Muscle layer of duodenum (tissue), 2 donors: ENCODE results near the gene EIF4G1.

Experiments
- H3K27ac ChIP-seq: one replicate; pipeline ENCODE4 v1.7.0; 2013; ENCODE audit warnings: mild to moderate bottlenecking, low read length
- H3K27me3 ChIP-seq: one replicate; pipeline ENCODE4 v1.7.0; 2013; ENCODE audit warnings: low read depth, mild to moderate bottlenecking, control low read depth, low read length
- H3K36me3 ChIP-seq, 2 donors: one replicate each; pipeline ENCODE4 v1.7.0; 2013; ENCODE audit warnings: low read length in 2 of 2, control low read depth in 1 of 2, mild to moderate bottlenecking in 1 of 2; ENCODE audit not compliant: insufficient read depth in 2 of 2, control insufficient read depth in 1 of 2
- H3K4me1 ChIP-seq, 2 donors: one replicate each; pipeline ENCODE4 v1.7.0; 2013; ENCODE audit warnings: low read length in 2 of 2, mild to moderate bottlenecking in 2 of 2, control low read depth in 1 of 2, moderate library complexity in 1 of 2; ENCODE audit not compliant: insufficient read depth in 2 of 2, control insufficient read depth in 1 of 2
- H3K4me3 ChIP-seq, 2 donors: one replicate each; pipeline ENCODE4 v1.7.0; 2013; ENCODE audit warnings: low read length in 2 of 2, low read depth in 1 of 2, mild to moderate bottlenecking in 1 of 2
- H3K9me3 ChIP-seq, 2 donors: one replicate each; pipeline ENCODE4 v1.7.0; 2013; ENCODE audit warnings: low read length in 2 of 2, control low read depth in 1 of 2, mild to moderate bottlenecking in 1 of 2; ENCODE audit not compliant: control insufficient read depth in 1 of 2
- donor health status: healthy.

EIF4G1 gene

GRCh38 chr3:184375747-184376461 lies 61.5 kb downstream of the EIF4G1 start:
- Histone ChIP-seq H3K9me3 (no peaks in the 10 kb centered on the region), H3K27me3 (peaks cover 16% of the 10 kb centered on the region), H3K4me1 (peaks cover 0 to 13% of the 10 kb centered on the region in 2 donors), H3K27ac (no peak overlapping the region), H3K36me3 (no peaks in the 10 kb centered on the region), H3K4me3 (no peak overlapping the region)

DNA sequence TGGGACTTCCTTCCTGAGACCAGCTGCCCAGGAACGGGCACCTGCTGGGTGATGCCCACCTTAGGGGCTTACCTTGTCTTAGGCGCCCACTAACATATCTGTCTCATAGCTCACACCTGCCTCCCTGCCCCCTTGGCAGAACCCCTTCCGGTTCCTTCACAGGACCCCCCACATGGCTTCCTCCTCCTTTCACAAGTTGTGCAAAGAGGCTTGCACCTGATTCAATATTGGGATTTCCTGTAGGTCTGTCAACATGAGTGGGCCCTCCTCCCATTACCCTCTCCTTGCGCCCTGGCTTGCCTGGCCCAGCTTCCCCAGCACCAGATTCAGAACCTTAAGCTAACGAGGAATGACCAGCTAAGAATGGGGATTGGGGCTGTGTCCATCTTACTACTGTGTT lies 63.0 kb downstream of the EIF4G1 start:
- H3K4me3 ChIP-seq, result no peak overlapping the region
- peak overlapping the region; percentile 10 for H3K27ac ChIP-seq
- H3K9me3 ChIP-seq, result no peaks in the 10 kb centered on the region
- peaks cover 0 to 13% of the 10 kb centered on the region in 2 donors for H3K4me1 ChIP-seq
- peaks cover 20% of the 10 kb centered on the region for H3K27me3 ChIP-seq
- no peaks in the 10 kb centered on the region for H3K36me3 ChIP-seq

DNA sequence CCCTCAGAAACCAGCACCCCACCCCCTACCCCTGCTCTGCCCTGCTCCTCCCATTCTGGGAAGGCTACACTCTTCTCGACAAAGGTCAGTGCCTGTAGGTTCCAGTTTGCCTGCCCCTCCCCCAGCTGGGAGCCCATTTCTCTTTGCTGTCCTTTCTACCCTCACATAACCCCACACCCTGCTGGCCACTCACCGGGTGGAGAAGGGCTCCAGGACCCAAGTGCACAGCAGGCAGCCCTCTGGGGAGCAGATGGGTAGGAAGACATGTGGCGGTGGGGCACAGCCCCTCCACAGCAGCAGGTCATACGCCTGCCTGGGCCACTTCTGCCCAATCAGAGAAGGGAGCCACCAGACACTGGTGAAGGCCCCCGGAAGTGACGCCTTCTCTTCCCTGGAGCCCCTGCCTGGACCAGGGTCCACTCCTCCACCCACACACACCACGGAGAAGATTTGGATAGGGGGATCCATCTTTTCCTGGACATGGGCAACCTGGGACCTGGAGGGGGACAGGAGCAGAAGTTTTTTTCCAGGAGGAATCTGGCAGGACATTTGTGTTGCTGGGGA lies 63.6 kb downstream of the EIF4G1 start, which contains the start of gene THPO:
THPO (minus strand) TSS at position 326 of the 564 bp plus-strand sequence. CDS start 1,948 bp downstream, outside the sequence.
- peaks cover 0 to 13% of the 10 kb centered on the region in 2 donors for H3K4me1 ChIP-seq
- H3K27ac ChIP-seq, result peak within 1 kb of the TSS; percentile 61
- H3K36me3 ChIP-seq, result no peaks in the 10 kb centered on the region
- peaks cover 20% of the 10 kb centered on the region for H3K27me3 ChIP-seq
- H3K4me3 ChIP-seq, result peak within 1 kb of the TSS in 1 of 2 donors; percentile 24
- no peaks in the 10 kb centered on the region for H3K9me3 ChIP-seq

DNA sequence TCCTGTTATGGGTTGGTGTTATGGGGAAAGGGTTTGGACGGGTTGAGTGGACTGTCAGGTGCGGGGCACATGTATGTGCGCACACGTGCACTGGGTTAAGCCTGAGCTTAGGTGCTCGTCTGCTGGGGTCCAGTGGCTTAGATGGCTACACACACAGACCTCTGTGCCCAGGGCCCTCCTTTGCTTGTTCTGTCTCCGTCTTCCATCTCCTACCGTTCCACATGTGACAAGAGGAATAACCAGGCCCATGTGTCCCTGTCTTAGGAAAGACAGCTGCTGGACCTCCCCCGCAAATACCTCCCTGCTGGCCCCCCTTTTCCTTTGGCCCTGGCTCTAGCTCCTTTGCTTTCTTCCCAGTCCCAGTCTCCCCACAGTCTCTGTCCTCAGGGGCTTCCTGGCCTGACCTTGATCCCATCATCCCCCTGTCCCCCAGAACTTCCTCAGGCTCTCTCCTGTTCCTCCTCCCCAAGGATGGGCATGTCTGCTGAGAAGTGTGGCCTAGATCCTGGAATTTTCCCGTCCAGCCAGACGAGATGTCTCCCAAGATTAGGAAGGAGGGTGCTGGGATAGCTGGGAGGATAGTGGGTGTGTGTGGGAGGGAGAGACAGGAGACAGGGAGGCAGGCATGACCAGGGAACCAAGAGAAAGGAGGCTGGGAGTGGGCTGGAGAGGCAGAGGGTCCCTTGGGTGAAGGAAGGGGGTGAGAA lies 64.4 kb downstream of the EIF4G1 start:
- Histone ChIP-seq H3K36me3 (no peaks in the 10 kb centered on the region), H3K4me3 (peak overlapping the region in 1 of 2 donors; percentile 24), H3K27ac (peak overlapping the region; percentile 61)

DNA sequence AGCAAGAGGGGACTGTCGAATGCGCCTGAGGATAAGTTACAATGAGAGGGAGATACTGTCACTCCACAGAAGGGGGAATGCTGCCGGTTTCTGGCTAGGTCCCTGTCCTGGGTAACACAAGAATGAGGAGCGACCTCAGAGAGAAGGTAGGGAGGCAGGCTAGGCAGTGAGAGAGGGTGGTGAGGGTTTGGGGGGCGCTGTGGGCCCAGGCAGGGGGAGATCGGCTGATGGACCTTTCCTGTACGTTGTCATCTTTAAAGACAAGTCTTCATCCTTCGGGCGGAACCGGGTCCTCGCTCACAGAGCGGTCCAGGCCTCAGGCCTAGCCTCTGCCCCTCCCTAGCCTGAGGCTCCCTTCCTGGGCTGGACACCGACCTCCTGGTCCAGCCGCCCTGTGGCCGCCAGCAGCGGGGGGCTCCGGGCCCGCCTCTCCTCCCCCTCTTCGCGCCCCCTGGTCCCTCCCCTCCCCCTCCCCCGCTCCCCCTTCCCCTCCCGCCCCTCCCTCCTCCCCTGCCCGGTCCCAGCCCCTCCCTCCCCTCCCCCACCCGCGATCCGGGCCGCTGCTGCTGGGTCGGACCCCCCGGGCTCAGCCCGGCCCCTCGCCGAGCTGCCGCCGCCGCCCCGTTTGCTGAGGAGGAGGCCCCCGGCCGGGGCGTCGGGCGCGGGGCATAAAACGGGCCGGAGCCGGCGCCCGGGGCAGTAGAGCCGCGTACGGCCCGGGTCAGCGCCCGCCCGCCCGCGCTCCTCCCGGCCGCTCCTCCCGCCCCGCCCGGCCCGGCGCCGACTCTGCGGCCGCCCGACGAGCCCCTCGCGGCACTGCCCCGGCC lies 65.2 kb downstream of the EIF4G1 start, which contains the start of gene CHRD:
CHRD (plus strand) TSS at position 697 of the 827 bp plus-strand sequence. CDS start 265 bp downstream, outside the sequence.
- Histone ChIP-seq H3K4me3 (peak within 1 kb of the TSS; percentile 48 to 63), H3K27me3 (peaks cover 17% of the 10 kb centered on the region), H3K9me3 (no peaks in the 10 kb centered on the region), H3K4me1 (peaks cover 0 to 13% of the 10 kb centered on the region in 2 donors), H3K36me3 (no peaks in the 10 kb centered on the region), H3K27ac (peak within 1 kb of the TSS; percentile 61)

More for the DNA sequence above, 64.4 kb downstream of the EIF4G1 start:
- Histone ChIP-seq H3K4me1 (peaks cover 0 to 13% of the 10 kb centered on the region in 2 donors), H3K27me3 (peaks cover 17% of the 10 kb centered on the region), H3K9me3 (no peaks in the 10 kb centered on the region)

- H3K4me1 ChIP-seq, result peaks cover 0 to 13% of the 10 kb centered on the region in 2 donors
- no peaks in the 10 kb centered on the region for H3K9me3 ChIP-seq
- H3K27ac ChIP-seq, result no peak overlapping the region
- peaks cover 17% of the 10 kb centered on the region for H3K27me3 ChIP-seq
- H3K4me3 ChIP-seq, result peak overlapping the region in 1 of 2 donors; percentile 63
- H3K36me3 ChIP-seq, result no peaks in the 10 kb centered on the region
Observed at GRCh38 chr3:184380185-184380626, 65.8 kb downstream of the EIF4G1 start.

- peaks cover 0 to 13% of the 10 kb centered on the region in 2 donors for H3K4me1 ChIP-seq
- no peaks in the 10 kb centered on the region for H3K9me3 ChIP-seq
- no peak overlapping the region for H3K27ac ChIP-seq
- peaks cover 17% of the 10 kb centered on the region for H3K27me3 ChIP-seq
- peak overlapping the region; percentile 48 to 63 for H3K4me3 ChIP-seq
- no peaks in the 10 kb centered on the region for H3K36me3 ChIP-seq
Observed at GRCh38 chr3:184380627-184381260, 66.3 kb downstream of the EIF4G1 start.

GRCh38 chr3:184381261-184382224 lies 67.1 kb downstream of the EIF4G1 start:
- Histone ChIP-seq H3K9me3 (no peaks in the 10 kb centered on the region), H3K27me3 (peaks cover 17% of the 10 kb centered on the region), H3K36me3 (peaks cover 0 to 6% of the 10 kb centered on the region in 2 donors), H3K4me1 (peaks cover 0 to 13% of the 10 kb centered on the region in 2 donors), H3K27ac (no peak overlapping the region), H3K4me3 (peak overlapping the region; percentile 48 to 63)

GRCh38 chr3:184382326-184383032 lies 68.1 kb downstream of the EIF4G1 start:
- peaks cover 14% of the 10 kb centered on the region for H3K27me3 ChIP-seq
- no peaks in the 10 kb centered on the region for H3K9me3 ChIP-seq
- H3K4me3 ChIP-seq, result no peak overlapping the region
- peaks cover 0 to 13% of the 10 kb centered on the region in 2 donors for H3K4me1 ChIP-seq
- H3K27ac ChIP-seq, result no peak overlapping the region
- H3K36me3 ChIP-seq, result peaks cover 0 to 6% of the 10 kb centered on the region in 2 donors
